OCI-LY7 (cell line): Measurements from ENCODE around the gene PODXL2. TPM values are rescaled to one million over a fixed set of nuclear protein-coding genes. Genes with fewer than 3 reads are reported as not detected.

Source experiments
- BruUV-seq: library from RNA; stranded (reverse); fragments of 400-500 nt; replicated peaks from 2 replicates; lab custom pipeline; 2021; lab: Mats Ljungman, UMichigan
- CTCF ChIA-PET: fragments of 300-600 bp; sonication (Branson Sonifier 250); formaldehyde crosslinking; loops from one replicate; lab custom pipeline; 2022; ENCODE audit warnings: antibody characterized with exemption; ENCODE audit not compliant: unreplicated experiment; lab: Charles Lee
- POLR2A ChIA-PET: fragments of 300-600 bp; sonication (Branson Sonifier 250); formaldehyde crosslinking; loops from one replicate; lab custom pipeline; 2022; ENCODE audit warnings: antibody characterized with exemption; lab: Charles Lee
- DNase-seq: peaks from one replicate; pipeline ENCODE4 v3.0.0-alpha.2; 2015; ENCODE audit warnings: low spot score
- H2AFZ ChIP-seq: fragments of 200-600 bp; sonication (generic), shearing (Covaris generic); 2 replicates; pipeline ENCODE4 v1.6.1; 2014; ENCODE audit warnings: mild to moderate bottlenecking, antibody characterized with exemption, low read length, moderate library complexity
- H3K27ac ChIP-seq: fragments of 200-600 bp; sonication (generic); 2 replicates; pipeline ENCODE4 v1.5.1; 2014; ENCODE audit warnings: mixed run types, low read depth, mild to moderate bottlenecking, moderate library complexity, low read length, inconsistent platforms; ENCODE audit not compliant: poor library complexity, severe bottlenecking
- H3K36me3 ChIP-seq: fragments of 200-600 bp; sonication (generic); 2 replicates; pipeline ENCODE4 v1.6.1; 2014; ENCODE audit warnings: mild to moderate bottlenecking, antibody characterized with exemption, low read length, moderate library complexity, mixed read lengths; ENCODE audit not compliant: insufficient read depth
- H3K4me1 ChIP-seq: fragments of 200-600 bp; sonication (generic); 2 replicates; pipeline ENCODE4 v1.5.1; 2014; ENCODE audit warnings: mild to moderate bottlenecking, low read length; ENCODE audit not compliant: insufficient read depth, poor library complexity, severe bottlenecking
- H3K4me2 ChIP-seq: fragments of 200-600 bp; sonication (generic); 2 replicates; pipeline ENCODE4 v1.6.1; 2014; ENCODE audit warnings: mild to moderate bottlenecking, low read length
- H3K4me3 ChIP-seq: fragments of 200-600 bp; sonication (generic); 2 replicates; pipeline ENCODE4 v1.5.1; 2014; ENCODE audit warnings: mild to moderate bottlenecking, low read depth, low read length; ENCODE audit not compliant: poor library complexity, severe bottlenecking
- H3K79me2 ChIP-seq: fragments of 200-600 bp; sonication (generic); 2 replicates; pipeline ENCODE4 v1.6.1; 2016; ENCODE audit warnings: low read depth, mild to moderate bottlenecking, low read length, moderate library complexity, mixed read lengths; ENCODE audit not compliant: insufficient read depth
- H3K9me2 ChIP-seq: fragments of 200-600 bp; sonication (generic); 2 replicates; pipeline ENCODE4 v1.6.1; 2016; ENCODE audit warnings: mild to moderate bottlenecking, low read length, mixed read lengths; ENCODE audit not compliant: insufficient read depth
- H3K9me3 ChIP-seq: fragments of 200-600 bp; sonication (generic); 2 replicates; pipeline ENCODE4 v1.6.1; 2014; ENCODE audit warnings: mild to moderate bottlenecking, mixed run types, low read length, mixed read lengths
- H4K20me1 ChIP-seq: fragments of 200-600 bp; sonication (generic); 2 replicates; pipeline ENCODE4 v1.6.1; 2014; ENCODE audit warnings: mild to moderate bottlenecking, antibody characterized with exemption, low read length, moderate library complexity, mixed read lengths; ENCODE audit not compliant: insufficient read depth
- EZH2phosphoT487 ChIP-seq: fragments of 200-600 bp; sonication (generic); IDR thresholded peaks from 2 replicates; pipeline ENCODE4 v1.6.1; 2018; ENCODE audit warnings: low read depth, borderline replicate concordance, mild to moderate bottlenecking, mixed run types, antibody characterized with exemption, low read length, moderate library complexity, mixed read lengths
- intact Hi-C: fragments of 100-400 bp; cut with micrococcal nuclease; formaldehyde crosslinking; loops from one replicate; pipeline ENCODE4 v1.10.0; 2022; ENCODE audit not compliant: unreplicated experiment
- total RNA-seq, 2 experiments: library from RNA; depleted of rRNA in 1 of 2; stranded (reverse); fragments of >200 nt in 1 of 2; shearing (Covaris generic) in 1 of 2; gene quantifications; 2 replicates each; pipeline ENCODE4 v1.2.3, GENCODE V29; 2014 to 2022
- TF ChIP-seq, protein P1 (sequence below): fragments of 200-600 bp; sonication (generic); conservative IDR thresholded peaks from 2 replicates; pipeline ENCODE4 v1.5.1; 2014; ENCODE audit warnings: mild to moderate bottlenecking, antibody characterized with exemption, low read length, moderate library complexity, mixed read lengths

Gene PODXL2
- total RNA-seq, 2 experiments from 2014 or later = 16.1 to 29.4 TPM

DNA sequence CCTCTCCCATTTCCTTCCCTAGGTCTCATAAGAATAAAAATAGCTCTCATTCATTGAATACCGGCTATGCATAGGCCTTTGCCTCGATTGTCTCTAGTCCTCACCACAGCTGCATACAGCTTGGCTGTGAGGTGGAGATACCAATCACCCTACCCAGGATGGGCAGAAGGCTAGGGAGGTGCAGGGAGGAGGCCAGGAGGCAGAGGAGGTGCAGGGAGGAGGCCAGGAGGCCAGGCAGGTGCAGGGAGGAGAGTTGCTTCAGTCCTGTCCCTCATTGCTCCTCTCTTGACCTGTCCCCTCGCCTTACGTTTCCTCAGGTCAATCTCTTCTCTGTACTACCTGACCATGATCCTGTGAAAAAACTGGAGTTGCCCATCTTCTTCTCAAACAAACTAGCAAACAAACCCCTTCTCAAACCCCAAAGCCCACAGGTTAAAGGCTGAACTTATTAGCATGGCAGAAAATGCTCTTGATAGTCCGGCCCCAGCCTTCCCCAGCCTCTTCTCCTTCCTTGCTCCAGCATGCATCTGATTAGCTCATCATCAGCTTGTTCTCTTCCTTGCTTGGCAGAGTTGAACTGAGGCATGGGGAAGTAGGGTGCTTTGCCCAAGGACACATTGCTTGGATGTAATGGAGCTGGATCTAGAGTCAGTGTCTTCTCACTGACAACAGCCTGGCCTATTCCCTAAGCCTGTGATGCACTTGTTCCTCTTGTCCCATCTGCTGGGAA is 15.8 kb downstream of the PODXL2 start:
- Histone ChIP-seq H3K4me2 (no peak overlapping the region), H3K9me3 (no peaks in the 10 kb centered on the region), H2AFZ (no peak overlapping the region), H3K79me2 (no peaks in the 10 kb centered on the region), H3K36me3 (0 out of 2 replicates have a peak, but pooled peaks cover 4% of the 10 kb centered on the region), H3K9me2 (no peaks in the 10 kb centered on the region), H3K4me3 (no peak overlapping the region), H3K27ac (no peak overlapping the region), H3K4me1 (no peaks in the 10 kb centered on the region), H4K20me1 (no peaks in the 10 kb centered on the region)
- no TSS peak for BruUV-seq
- intact Hi-C loops = no loop called here
- ChIA-PET CTCF (interaction anchor here (0.6 kb wide), 1 partner anchor 190 kb away, joined by 4 read pairs; no protein-coding TSS in a partner anchor), POLR2A (no interaction called here)
- TF ChIP-seq, protein P1, sequence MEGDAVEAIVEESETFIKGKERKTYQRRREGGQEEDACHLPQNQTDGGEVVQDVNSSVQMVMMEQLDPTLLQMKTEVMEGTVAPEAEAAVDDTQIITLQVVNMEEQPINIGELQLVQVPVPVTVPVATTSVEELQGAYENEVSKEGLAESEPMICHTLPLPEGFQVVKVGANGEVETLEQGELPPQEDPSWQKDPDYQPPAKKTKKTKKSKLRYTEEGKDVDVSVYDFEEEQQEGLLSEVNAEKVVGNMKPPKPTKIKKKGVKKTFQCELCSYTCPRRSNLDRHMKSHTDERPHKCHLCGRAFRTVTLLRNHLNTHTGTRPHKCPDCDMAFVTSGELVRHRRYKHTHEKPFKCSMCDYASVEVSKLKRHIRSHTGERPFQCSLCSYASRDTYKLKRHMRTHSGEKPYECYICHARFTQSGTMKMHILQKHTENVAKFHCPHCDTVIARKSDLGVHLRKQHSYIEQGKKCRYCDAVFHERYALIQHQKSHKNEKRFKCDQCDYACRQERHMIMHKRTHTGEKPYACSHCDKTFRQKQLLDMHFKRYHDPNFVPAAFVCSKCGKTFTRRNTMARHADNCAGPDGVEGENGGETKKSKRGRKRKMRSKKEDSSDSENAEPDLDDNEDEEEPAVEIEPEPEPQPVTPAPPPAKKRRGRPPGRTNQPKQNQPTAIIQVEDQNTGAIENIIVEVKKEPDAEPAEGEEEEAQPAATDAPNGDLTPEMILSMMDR = no peak
- DNase-seq = no peak

DNA sequence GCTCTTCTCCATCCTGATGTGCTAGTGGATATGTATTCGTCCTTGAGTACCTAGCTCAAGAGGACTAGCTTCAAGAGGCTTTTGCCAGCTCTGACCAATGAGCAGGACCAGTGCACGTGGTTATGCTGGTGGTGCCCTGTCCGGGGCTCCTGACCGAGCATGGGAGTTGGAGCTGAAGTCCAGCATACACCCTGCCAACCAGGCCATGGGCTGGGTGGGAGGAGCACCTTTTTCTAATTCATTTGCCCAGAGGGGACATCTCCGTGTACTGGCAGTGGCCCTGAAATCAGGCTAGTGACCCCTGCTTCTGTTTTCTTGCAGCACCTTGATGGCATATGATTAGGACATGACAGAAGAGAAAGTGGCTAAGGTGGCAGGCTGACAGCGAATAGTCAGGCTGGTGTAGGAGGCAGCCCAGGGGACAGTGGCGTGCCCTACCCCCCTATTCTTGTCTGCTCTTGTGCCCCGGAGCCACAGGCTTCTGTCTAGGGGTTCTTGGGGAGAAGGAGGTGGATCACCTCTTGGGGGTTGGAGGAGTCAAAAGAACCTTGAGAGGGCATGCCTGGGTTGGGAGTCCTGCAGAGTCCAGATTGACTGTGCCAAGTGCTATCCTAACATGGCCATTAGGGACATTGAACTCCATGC is 16.5 kb downstream of the PODXL2 start:
- DNase-seq = no peak
- intact Hi-C loops = no loop called here
- H3K79me2 ChIP-seq = no peaks in the 10 kb centered on the region
- H3K27ac ChIP-seq = no peak overlapping the region
- no peak overlapping the region for H2AFZ ChIP-seq
- H3K4me1 ChIP-seq = no peaks in the 10 kb centered on the region
- no peaks in the 10 kb centered on the region for H4K20me1 ChIP-seq
- H3K4me2 ChIP-seq = no peak overlapping the region
- TF ChIP-seq, protein P1 = no peak
- TF ChIP-seq EZH2phosphoT487 = no peak
- no TSS peak for BruUV-seq
- no peaks in the 10 kb centered on the region for H3K9me3 ChIP-seq
- ChIA-PET CTCF (interaction anchor here (0.6 kb wide), 1 partner anchor 189 kb away, joined by 4 read pairs; no protein-coding TSS in a partner anchor), POLR2A (interaction anchor here (0.7 kb wide), 1 partner anchor 216 kb away, joined by 3 read pairs; no protein-coding TSS in a partner anchor)
- no peak overlapping the region for H3K4me3 ChIP-seq
- no peaks in the 10 kb centered on the region for H3K9me2 ChIP-seq
- H3K36me3 ChIP-seq = 0 out of 2 replicates have a peak, but pooled peaks cover 4% of the 10 kb centered on the region
